Mesenchymal stem cell (in vitro differentiated cells and primary cell): ENCODE results near the gene ERN1.

Source experiments
- DNase-seq: peaks from one replicate; pipeline ENCODE4 v3.0.0-alpha.2; 2013
- H2AFZ ChIP-seq: one replicate; pipeline ENCODE4 v1.6.1; 2013; ENCODE audit warnings: low read depth, mild to moderate bottlenecking, control low read depth, inconsistent platforms, low read length, moderate library complexity
- H2AK5ac ChIP-seq: 2 replicates; pipeline ENCODE4 v1.6.1; 2013; ENCODE audit warnings: low read length, moderate library complexity, mild to moderate bottlenecking, inconsistent platforms; ENCODE audit not compliant: severe bottlenecking
- H2BK120ac ChIP-seq: one replicate; pipeline ENCODE4 v1.6.1; 2013; ENCODE audit warnings: low read depth, mild to moderate bottlenecking, inconsistent platforms, low read length, moderate library complexity
- H2BK12ac ChIP-seq, 2 experiments: one replicate each; pipeline ENCODE4 v1.6.1; 2013; ENCODE audit warnings: inconsistent platforms in 2 of 2, low read length in 2 of 2, mild to moderate bottlenecking in 2 of 2, moderate library complexity in 2 of 2, control low read depth in 1 of 2
- H2BK15ac ChIP-seq: one replicate; pipeline ENCODE4 v1.6.1; 2013; ENCODE audit warnings: mild to moderate bottlenecking, low read depth, inconsistent platforms; ENCODE audit not compliant: poor library complexity, severe bottlenecking
- H2BK5ac ChIP-seq: 2 replicates; pipeline ENCODE4 v1.6.1; 2013; ENCODE audit warnings: low read depth, mild to moderate bottlenecking, low read length, control low read depth, inconsistent platforms; ENCODE audit not compliant: poor library complexity, severe bottlenecking
- H3K14ac ChIP-seq, 2 experiments: one replicate each; pipeline ENCODE4 v1.6.1; 2013; ENCODE audit warnings: inconsistent platforms in 2 of 2, low read length in 2 of 2, control low read depth in 1 of 2, mild to moderate bottlenecking in 1 of 2, moderate library complexity in 1 of 2
- H3K18ac ChIP-seq, 2 experiments: one replicate each; pipeline ENCODE4 v1.6.1; 2013; ENCODE audit warnings: inconsistent platforms in 2 of 2, low read length in 2 of 2, control low read depth in 1 of 2, low read depth in 1 of 2, mild to moderate bottlenecking in 1 of 2
- H3K23ac ChIP-seq, 2 experiments: one replicate each; pipeline ENCODE4 v1.6.1; 2013; ENCODE audit warnings: inconsistent platforms in 2 of 2, low read length in 2 of 2, mild to moderate bottlenecking in 2 of 2, moderate library complexity in 2 of 2, control low read depth in 1 of 2
- H3K27ac ChIP-seq: 2 replicates; pipeline ENCODE4 v1.5.1; 2013; ENCODE audit warnings: mild to moderate bottlenecking, moderate library complexity, low read length, control low read depth, inconsistent platforms; ENCODE audit not compliant: poor library complexity, severe bottlenecking
- H3K27me3 ChIP-seq, 2 experiments: 2 replicates each; pipeline versions ENCODE4 v1.6.1 to v1.7.0; 2013; ENCODE audit warnings: low read length in 2 of 2, mild to moderate bottlenecking in 2 of 2, moderate library complexity in 2 of 2, control low read depth in 1 of 2, inconsistent platforms in 1 of 2; ENCODE audit not compliant: control insufficient read depth in 1 of 2, insufficient read depth in 1 of 2
- H3K36me3 ChIP-seq, 2 experiments: 2 replicates each; pipeline versions ENCODE4 v1.6.1 to v1.7.0; 2013; ENCODE audit warnings: low read length in 2 of 2, control low read depth in 1 of 2, inconsistent platforms in 1 of 2, low read depth in 1 of 2, mild to moderate bottlenecking in 1 of 2; ENCODE audit not compliant: insufficient read depth in 2 of 2, control insufficient read depth in 1 of 2
- H3K4ac ChIP-seq, 2 experiments: one replicate each; pipeline ENCODE4 v1.6.1; 2013; ENCODE audit warnings: inconsistent platforms in 2 of 2, low read length in 2 of 2, mild to moderate bottlenecking in 2 of 2, moderate library complexity in 2 of 2, control low read depth in 1 of 2, low read depth in 1 of 2
- H3K4me1 ChIP-seq: 2 replicates; pipeline ENCODE4 v1.6.1; 2013; ENCODE audit warnings: low read depth, low read length, control low read depth; ENCODE audit not compliant: control insufficient read depth, insufficient read depth
- H3K4me2 ChIP-seq: 2 replicates; pipeline ENCODE4 v1.6.1; 2013; ENCODE audit warnings: low read length, mild to moderate bottlenecking, inconsistent platforms; ENCODE audit not compliant: poor library complexity, severe bottlenecking
- H3K4me3 ChIP-seq, 2 experiments: 2 replicates each; pipeline versions ENCODE4 v1.5.1 to v1.7.0; 2013; ENCODE audit warnings: low read length in 2 of 2, mild to moderate bottlenecking in 2 of 2, control low read depth in 1 of 2, low read depth in 1 of 2; ENCODE audit not compliant: insufficient read depth in 1 of 2
- H3K79me1 ChIP-seq: replicated peaks from 2 replicates; pipeline ENCODE4 v1.6.1; 2013; ENCODE audit warnings: mild to moderate bottlenecking, control low read depth, low read length, inconsistent platforms; ENCODE audit not compliant: poor library complexity, severe bottlenecking
- H3K9ac ChIP-seq: 2 replicates; pipeline ENCODE4 v1.7.0; 2013; ENCODE audit warnings: mild to moderate bottlenecking, low read length, moderate library complexity
- H3K9me3 ChIP-seq: 2 replicates; pipeline ENCODE4 v1.7.0; 2013; ENCODE audit warnings: mild to moderate bottlenecking, low read length; ENCODE audit not compliant: control insufficient read depth
- H4K8ac ChIP-seq: one replicate; pipeline ENCODE4 v1.6.1; 2013; ENCODE audit warnings: inconsistent platforms, mild to moderate bottlenecking, low read length, moderate library complexity
- H4K91ac ChIP-seq: one replicate; pipeline ENCODE4 v1.6.1; 2013; ENCODE audit warnings: mild to moderate bottlenecking, low read length, inconsistent platforms
- WGBS: methylation state at CpG from one replicate; pipeline ENCODE4 v1.1.7; 2013; ENCODE audit warnings: mixed read lengths; 5-methylcytosine and 5-hydroxymethylcytosine counted together

The ERN1 gene

DNA sequence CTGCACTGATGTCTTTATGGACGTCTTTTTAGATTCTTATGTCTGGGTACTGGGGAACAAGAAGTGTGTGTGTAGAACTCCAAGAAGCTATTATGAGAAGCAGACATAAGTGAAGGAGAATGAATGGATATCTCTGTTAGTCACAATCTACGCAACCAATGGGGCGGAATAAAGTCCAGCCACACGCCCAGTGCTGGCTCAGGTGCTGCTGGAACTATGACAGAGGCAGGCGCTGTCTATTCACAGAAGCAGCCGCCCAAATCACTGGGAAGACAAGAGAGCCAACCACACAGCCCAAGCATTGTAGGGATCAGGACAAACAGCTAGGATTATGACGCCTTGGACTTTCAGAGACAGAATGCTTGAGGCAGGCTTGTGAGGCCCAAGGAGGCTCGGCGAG, 65.6 kb downstream of the ERN1 start:
- H2BK5ac ChIP-seq, result no peak overlapping the region
- no peak overlapping the region for H2AFZ ChIP-seq
- no peak overlapping the region for H2BK120ac ChIP-seq
- H3K4me1 ChIP-seq, result no peaks in the 10 kb centered on the region
- H2AK5ac ChIP-seq, result no peak overlapping the region
- no peak overlapping the region for H3K23ac ChIP-seq
- H3K4me3 ChIP-seq, result no peak overlapping the region
- no peak overlapping the region for H3K27ac ChIP-seq
- no peak overlapping the region for H2BK15ac ChIP-seq
- H3K9ac ChIP-seq, result no peak overlapping the region
- no peak for DNase-seq
- no peak overlapping the region for H4K8ac ChIP-seq
- H2BK12ac ChIP-seq, result no peak overlapping the region
- H3K14ac ChIP-seq, result no peak overlapping the region
- peaks cover 10% of the 10 kb centered on the region for H3K9me3 ChIP-seq
- WGBS, result 98% methylated on average over 9 of the region's 9 CpGs
- no peaks in the 10 kb centered on the region for H3K27me3 ChIP-seq
- no peaks in the 10 kb centered on the region for H3K79me1 ChIP-seq
- no peak overlapping the region for H3K4me2 ChIP-seq
- no peak overlapping the region for H3K4ac ChIP-seq
- peaks cover 33 to 93% of the 10 kb centered on the region in 2 experiments for H3K36me3 ChIP-seq
- H3K18ac ChIP-seq, result no peak overlapping the region
- H4K91ac ChIP-seq, result no peak overlapping the region

DNA sequence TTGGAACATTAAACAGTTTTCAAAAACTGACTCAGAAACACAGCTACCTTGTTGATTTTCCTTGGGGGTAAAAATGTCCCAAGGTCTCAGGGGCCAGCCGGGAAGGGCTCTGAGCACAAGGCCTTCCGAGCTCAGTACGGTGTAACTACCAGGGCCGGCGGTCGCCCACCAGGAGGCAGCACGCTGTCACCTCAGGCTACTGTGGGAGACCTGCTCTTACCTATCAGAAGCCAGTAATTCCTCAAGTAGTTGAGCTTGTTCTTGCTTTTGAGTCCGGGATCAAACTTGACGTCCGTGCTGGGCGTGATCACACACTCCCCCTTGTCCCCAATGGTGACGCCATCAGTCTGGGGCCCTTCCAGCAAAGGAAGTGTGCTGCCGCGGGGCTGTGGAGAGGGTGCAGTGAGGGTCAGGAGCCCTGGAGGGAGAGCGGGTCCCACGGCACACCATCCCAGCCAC, 66.1 kb downstream of the ERN1 start:
- Histone ChIP-seq H2BK120ac (no peak overlapping the region), H3K27ac (no peak overlapping the region), H3K4me1 (no peaks in the 10 kb centered on the region), H2AFZ (no peak overlapping the region), H2BK15ac (no peak overlapping the region), H3K79me1 (no peaks in the 10 kb centered on the region), H4K8ac (no peak overlapping the region), H4K91ac (no peak overlapping the region), H3K9me3 (peaks cover 5% of the 10 kb centered on the region), H3K9ac (no peak overlapping the region), H2BK5ac (no peak overlapping the region), H3K27me3 (no peaks in the 10 kb centered on the region), H2AK5ac (no peak overlapping the region), H3K23ac (no peak overlapping the region), H3K4me3 (no peak overlapping the region), H3K4ac (no peak overlapping the region), H3K18ac (no peak overlapping the region), H3K14ac (no peak overlapping the region), H3K4me2 (no peak overlapping the region), H2BK12ac (no peak overlapping the region), H3K36me3 (peaks cover 34 to 93% of the 10 kb centered on the region in 2 experiments)
- WGBS, result 56% methylated on average over 16 of the region's 16 CpGs
- DNase-seq, result peak; percentile 31

DNA sequence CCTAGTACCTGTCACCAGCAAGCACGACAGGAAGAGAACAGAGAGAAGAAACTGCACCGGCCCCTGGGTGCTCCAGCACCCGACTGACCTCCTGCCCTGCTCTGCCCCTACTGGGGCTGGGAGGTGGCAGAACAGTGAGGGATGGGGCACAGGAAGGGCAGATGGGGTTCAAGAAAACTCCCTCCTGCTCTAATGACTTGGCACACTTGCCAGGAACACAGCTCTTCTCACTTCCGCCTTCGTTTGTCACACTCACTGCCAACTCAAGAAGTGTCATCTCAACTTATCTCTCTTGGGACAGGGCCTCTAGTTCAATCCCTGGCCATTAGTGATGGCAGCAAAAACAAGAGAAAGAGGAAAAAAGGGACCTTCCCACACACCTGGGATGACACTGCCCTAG, 66.9 kb downstream of the ERN1 start:
- Histone ChIP-seq H4K91ac (no peak overlapping the region), H3K18ac (no peak overlapping the region), H3K9ac (no peak overlapping the region), H3K4ac (no peak overlapping the region), H2AK5ac (no peak overlapping the region), H2BK15ac (no peak overlapping the region), H3K27ac (no peak overlapping the region), H3K4me3 (no peak overlapping the region), H2BK12ac (no peak overlapping the region), H2BK5ac (no peak overlapping the region), H3K9me3 (no peaks in the 10 kb centered on the region), H3K79me1 (no peaks in the 10 kb centered on the region), H2BK120ac (no peak overlapping the region), H3K27me3 (no peaks in the 10 kb centered on the region), H3K4me1 (no peaks in the 10 kb centered on the region), H3K23ac (no peak overlapping the region), H4K8ac (no peak overlapping the region), H2AFZ (no peak overlapping the region), H3K36me3 (peaks cover 31 to 92% of the 10 kb centered on the region in 2 experiments), H3K14ac (no peak overlapping the region), H3K4me2 (no peak overlapping the region)
- WGBS, result 96% methylated on average over 2 of the region's 5 CpGs
- no peak for DNase-seq

DNA sequence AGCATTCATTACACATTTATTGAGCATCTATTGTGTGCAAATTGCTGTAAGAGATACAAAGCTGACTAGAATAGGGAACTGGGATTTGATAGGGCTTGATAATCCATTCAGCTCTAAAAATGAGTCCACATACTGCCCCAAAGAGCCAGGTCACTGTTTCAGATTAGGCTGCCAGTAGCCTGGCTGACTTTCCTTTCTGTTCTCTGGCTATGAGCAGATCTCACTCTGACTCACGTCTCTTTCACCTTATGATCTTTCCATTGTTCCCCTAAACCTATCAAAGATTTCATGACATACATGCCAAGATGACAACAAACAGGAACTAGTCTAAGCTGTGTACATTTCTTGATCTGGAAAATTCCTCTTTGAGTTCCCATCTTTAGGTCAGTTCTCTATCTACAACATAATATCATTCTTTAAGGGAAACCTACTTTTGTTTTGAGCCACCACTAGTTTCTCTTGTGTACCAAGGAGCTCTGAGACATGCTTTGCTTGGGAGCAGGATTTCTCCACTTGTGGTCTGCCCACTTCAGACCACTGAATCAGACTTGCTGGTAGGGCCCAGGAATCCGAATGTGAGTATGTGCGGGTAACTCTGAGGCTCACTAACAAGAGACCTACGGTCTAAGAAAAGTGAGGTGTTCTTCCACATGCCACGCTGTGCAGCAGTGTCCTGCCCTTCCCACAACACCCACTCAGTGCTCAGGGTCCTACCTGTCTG, 68.6 kb downstream of the ERN1 start:
- DNase-seq, result no peak
- H4K91ac ChIP-seq, result no peak overlapping the region
- H2BK5ac ChIP-seq, result no peak overlapping the region
- no peak overlapping the region for H2AK5ac ChIP-seq
- WGBS, result 94% methylated on average over 5 of the region's 5 CpGs
- no peak overlapping the region for H2BK15ac ChIP-seq
- H3K9ac ChIP-seq, result no peak overlapping the region
- no peak overlapping the region for H4K8ac ChIP-seq
- H3K4me2 ChIP-seq, result no peak overlapping the region
- H3K18ac ChIP-seq, result no peak overlapping the region
- no peaks in the 10 kb centered on the region for H3K4me1 ChIP-seq
- no peaks in the 10 kb centered on the region for H3K79me1 ChIP-seq
- H3K4ac ChIP-seq, result no peak overlapping the region
- no peak overlapping the region for H2BK12ac ChIP-seq
- H3K23ac ChIP-seq, result no peak overlapping the region
- H3K14ac ChIP-seq, result no peak overlapping the region
- H3K4me3 ChIP-seq, result no peak overlapping the region
- no peak overlapping the region for H2BK120ac ChIP-seq
- H3K27me3 ChIP-seq, result no peaks in the 10 kb centered on the region
- H3K9me3 ChIP-seq, result no peaks in the 10 kb centered on the region
- peaks cover 35 to 89% of the 10 kb centered on the region in 2 experiments for H3K36me3 ChIP-seq
- no peak overlapping the region for H3K27ac ChIP-seq
- H2AFZ ChIP-seq, result no peak overlapping the region
